HFFc6 (cell line): ENCODE measurements around the gene TMEM92. TPM values are rescaled to one million over a fixed set of nuclear protein-coding genes. Genes with fewer than 3 reads are reported as not detected.
"Not testable (repeated sequence)": the region's sequence is repeated elsewhere in the genome, so short reads cannot be mapped to it uniquely, and the experiment has no call there.

ENCODE experiments used
- DNase-seq: peaks from one replicate; pipeline ENCODE4 v3.0.0-alpha.2; 2018
- H3K27ac Mint-ChIP-seq: 2 replicates; pipeline ENCODE4 v1.8.0; 2020; ENCODE audit warnings: mild to moderate bottlenecking, mixed read lengths
- H3K27me3 Mint-ChIP-seq: 2 replicates; pipeline ENCODE4 v1.8.0; 2021; ENCODE audit warnings: mild to moderate bottlenecking, moderate library complexity, mixed read lengths; ENCODE audit not compliant: insufficient read depth
- H3K36me3 Mint-ChIP-seq: 2 replicates; pipeline ENCODE4 v1.8.0; 2021; ENCODE audit warnings: low read depth, mixed read lengths
- H3K4me1 Mint-ChIP-seq: 2 replicates; pipeline ENCODE4 v1.8.0; 2020; ENCODE audit warnings: low read depth, mixed read lengths
- H3K4me3 Mint-ChIP-seq: 2 replicates; pipeline ENCODE4 v1.8.0; 2020; ENCODE audit warnings: mild to moderate bottlenecking, moderate library complexity, mixed read lengths
- H3K9me3 Mint-ChIP-seq: 2 replicates; pipeline ENCODE4 v1.8.0; 2020; ENCODE audit warnings: mild to moderate bottlenecking, mixed read lengths
- CTCF ChIP-seq: fragments of 200-600 bp; sonication (generic); IDR thresholded peaks from 2 replicates; pipeline ENCODE4 v1.5.0; 2021; ENCODE audit warnings: antibody characterized with exemption, mild to moderate bottlenecking
- total RNA-seq, 6 experiments: library from RNA; stranded (reverse); fragmentation: NEBNext Ultra II Directional; extraction: Animal tissue kit (Norgen Biotek cat#: 25700); gene quantifications; 2 replicates in 1 of 6; 3 replicates in 5 of 6; pipeline ENCODE4 v1.2.3, GENCODE V29; 2021

TMEM92 gene
- total RNA-seq, 6 experiments from 2014 or later = 0.17 to 0.24 (median 0.18) TPM; not detected in 3

DNA sequence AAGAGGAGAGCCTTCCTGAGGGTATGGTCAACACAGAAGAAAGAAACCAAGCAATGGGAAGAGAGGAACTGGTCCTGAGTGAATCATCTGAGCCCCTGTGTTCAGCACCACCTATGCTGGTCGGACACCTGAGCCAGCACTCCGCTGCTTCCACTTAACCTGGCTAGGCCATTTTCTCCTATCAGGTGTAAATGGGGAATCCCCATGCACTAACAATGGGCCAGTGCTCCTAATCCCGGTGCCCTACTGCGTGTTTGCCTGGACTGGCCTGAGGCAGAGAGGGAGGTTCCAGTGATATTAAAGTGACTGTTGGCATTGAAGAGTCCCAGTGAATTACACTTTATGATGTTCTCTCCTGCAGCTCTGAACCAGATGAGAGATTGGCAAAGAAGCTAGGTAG is 37.2 kb downstream of the TMEM92 start:
- peaks cover 28% of the 10 kb centered on the region for H3K27me3 Mint-ChIP-seq
- H3K4me3 Mint-ChIP-seq = no peak overlapping the region
- TF ChIP-seq CTCF = no peak
- H3K27ac Mint-ChIP-seq = no peak overlapping the region
- no peak for DNase-seq
- H3K36me3 Mint-ChIP-seq = no peaks in the 10 kb centered on the region; the same call in 1 of the 2 replicates
- H3K4me1 Mint-ChIP-seq = peaks cover 35% of the 10 kb centered on the region
- no peaks in the 10 kb centered on the region for H3K9me3 Mint-ChIP-seq

DNA sequence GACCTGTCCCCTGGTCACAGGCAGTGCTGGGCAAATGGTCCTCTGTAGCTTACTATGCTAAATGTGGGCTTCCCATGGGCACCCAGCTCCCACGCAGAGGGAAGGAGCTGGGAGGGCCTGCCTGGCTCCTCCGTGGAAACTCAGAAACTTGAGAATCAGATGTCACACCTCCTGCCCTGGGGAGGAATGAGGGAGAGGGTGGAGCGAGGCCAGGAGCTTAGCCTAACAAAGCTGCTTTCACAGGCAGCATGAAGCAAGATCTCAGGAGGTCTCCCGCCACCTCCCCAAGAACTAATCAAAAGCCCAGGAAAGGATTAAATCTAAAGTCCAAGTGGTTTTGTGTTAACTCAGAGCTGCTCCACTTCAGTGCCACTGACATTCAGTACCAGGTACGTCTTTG is 38.0 kb downstream of the TMEM92 start:
- Mint-ChIP-seq H3K27ac (no peak overlapping the region), H3K27me3 (peaks cover 28% of the 10 kb centered on the region), H3K36me3 (no peaks in the 10 kb centered on the region; the same call in 1 of the 2 replicates)

DNA sequence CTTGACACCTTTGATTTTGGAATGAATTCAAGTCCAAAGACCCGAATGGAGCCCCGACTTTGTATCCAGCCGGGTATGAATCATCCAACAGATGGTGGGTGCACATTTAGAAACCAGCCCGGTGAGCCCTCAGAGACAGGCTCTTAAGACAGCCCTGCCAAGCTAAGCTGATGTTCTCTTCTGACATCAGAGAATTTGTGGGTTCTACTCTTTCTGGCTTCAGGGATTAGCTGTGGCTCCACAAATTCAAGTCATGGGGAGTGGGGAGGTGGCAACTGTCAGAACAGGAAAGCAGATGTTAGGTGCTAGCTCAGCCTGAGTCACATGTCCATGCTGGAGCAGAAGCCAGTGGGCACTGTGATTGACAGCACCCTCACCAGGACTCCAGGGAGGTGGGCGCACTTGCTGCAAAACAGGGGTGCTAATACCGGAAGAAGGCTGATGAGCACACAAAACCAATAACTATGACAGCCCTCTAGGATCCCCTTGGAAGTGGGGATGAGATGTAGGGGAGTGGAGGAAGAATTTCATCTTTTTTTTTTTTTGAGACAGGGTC is 40.3 kb downstream of the TMEM92 start:
- no peaks in the 10 kb centered on the region for H3K36me3 Mint-ChIP-seq
- H3K27me3 Mint-ChIP-seq = peaks cover 28% of the 10 kb centered on the region
- no peak overlapping the region for H3K27ac Mint-ChIP-seq
- no peaks in the 10 kb centered on the region for H3K9me3 Mint-ChIP-seq
- peaks cover 14% of the 10 kb centered on the region for H3K4me1 Mint-ChIP-seq
- no peak overlapping the region for H3K4me3 Mint-ChIP-seq
- no peak for DNase-seq
- no peak for TF ChIP-seq CTCF

More for the DNA sequence above, 38.0 kb downstream of the TMEM92 start:
- DNase-seq = no peak
- H3K4me1 Mint-ChIP-seq = peaks cover 35% of the 10 kb centered on the region
- TF ChIP-seq CTCF = no peak
- H3K9me3 Mint-ChIP-seq = no peaks in the 10 kb centered on the region
- no peak overlapping the region for H3K4me3 Mint-ChIP-seq

- Mint-ChIP-seq H3K4me3 (no peak overlapping the region), H3K27ac (no peak overlapping the region), H3K4me1 (peaks cover 2% of the 10 kb centered on the region), H3K36me3 (no peaks in the 10 kb centered on the region), H3K9me3 (no peaks in the 10 kb centered on the region), H3K27me3 (peaks cover 28% of the 10 kb centered on the region)
- no peak for DNase-seq
- TF ChIP-seq CTCF = no peak
Observed at GRCh38 chr17:50316016-50316587, 41.8 kb downstream of the TMEM92 start.

GRCh38 chr17:50316660-50317059 is 42.4 kb downstream of the TMEM92 start:
- not testable (repeated sequence) for H3K4me1 Mint-ChIP-seq, DNase-seq, H3K9me3 Mint-ChIP-seq, H3K4me3 Mint-ChIP-seq, H3K36me3 Mint-ChIP-seq, H3K27ac Mint-ChIP-seq
- H3K27me3 Mint-ChIP-seq = peaks cover 26% of the 10 kb centered on the region

GRCh38 chr17:50317121-50317520 is 42.9 kb downstream of the TMEM92 start:
- peaks cover 25% of the 10 kb centered on the region for H3K27me3 Mint-ChIP-seq
- no peaks in the 10 kb centered on the region for H3K36me3 Mint-ChIP-seq
- DNase-seq = no peak
- TF ChIP-seq CTCF = no peak
- no peak overlapping the region for H3K4me3 Mint-ChIP-seq
- no peaks in the 10 kb centered on the region for H3K9me3 Mint-ChIP-seq
- no peaks in the 10 kb centered on the region; the same call in 1 of the 2 replicates for H3K4me1 Mint-ChIP-seq
- no peak overlapping the region for H3K27ac Mint-ChIP-seq
